B cell (primary cell): Measurements from ENCODE around the gene SLC22A31. TPM values are rescaled to one million over a fixed set of nuclear protein-coding genes. Genes with fewer than 3 reads are reported as not detected.

Experiments
- ATAC-seq: fragments of 200-7000 bp; cut with Tn5 transposase; one replicate; pipeline ENCODE4 v1.10.0; 2021; ENCODE audit warnings: low read depth, mild to moderate bottlenecking, moderate number of reproducible peaks, moderate library complexity
- CTCF ChIA-PET: fragments of 350-600 bp; sonication (Branson Sonifier 250); formaldehyde crosslinking; loops from one replicate; lab custom pipeline; 2021; ENCODE audit warnings: antibody characterized with exemption, inconsistent platforms; lab: Charles Lee
- POLR2A ChIA-PET: fragments of 350-600 bp; sonication (Branson Sonifier 250); formaldehyde crosslinking; loops from one replicate; lab custom pipeline; 2021; ENCODE audit warnings: antibody characterized with exemption; lab: Charles Lee
- DNase-seq: peaks from one replicate; pipeline ENCODE4 v3.0.0; 2013
- H2AFZ ChIP-seq: 2 replicates; pipeline ENCODE4 v1.6.1; 2012; ENCODE audit warnings: mild to moderate bottlenecking, low read depth, low read length; ENCODE audit not compliant: insufficient read depth, poor library complexity, severe bottlenecking
- H3K27ac ChIP-seq, 2 donors: 1 replicate in 1 of 2; 2 replicates in 1 of 2; pipeline ENCODE4 v1.5.1; 2012 to 2013; ENCODE audit warnings: low read length in 2 of 2, mild to moderate bottlenecking in 2 of 2, moderate library complexity in 1 of 2
- H3K27me3 ChIP-seq, 4 experiments: fragments of 200-600 bp in 1 of 4; sonication (generic) in 1 of 4; replicated peaks in 1 of 4; 1 replicate in 2 of 4; 2 replicates in 2 of 4; pipeline versions ENCODE4 v1.6.1 to v1.7.0; 2013 to 2016; ENCODE audit warnings: low read length in 3 of 4, mild to moderate bottlenecking in 2 of 4, mixed read lengths in 1 of 4, moderate library complexity in 1 of 4; ENCODE audit not compliant: insufficient read depth in 4 of 4, control insufficient read depth in 3 of 4; ENCODE audit errors: control extremely low read depth in 1 of 4
- H3K36me3 ChIP-seq, 2 experiments: replicated peaks in 1 of 2; 1 replicate in 1 of 2; 2 replicates in 1 of 2; pipeline versions ENCODE4 v1.6.1 to v1.7.1; 2013; ENCODE audit warnings: low read length in 1 of 2; ENCODE audit not compliant: insufficient read depth in 2 of 2, control insufficient read depth in 1 of 2; ENCODE audit errors: control extremely low read depth in 1 of 2, extremely low read depth in 1 of 2
- H3K4me1 ChIP-seq, 2 donors: fragments of 200-600 bp in 1 of 2; sonication (generic) in 1 of 2; 1 replicate in 1 of 2; 2 replicates in 1 of 2; pipeline versions ENCODE4 v1.5.1 to v1.6.1; 2013 to 2017; ENCODE audit warnings: low read length in 2 of 2; ENCODE audit not compliant: control insufficient read depth in 2 of 2, insufficient read depth in 2 of 2
- H3K4me2 ChIP-seq: replicated peaks from 2 replicates; pipeline ENCODE3; 2012; ENCODE audit warnings: mild to moderate bottlenecking, low read depth, low read length; ENCODE audit not compliant: poor library complexity, severe bottlenecking
- H3K4me3 ChIP-seq, 5 experiments: fragments of 200-600 bp in 1 of 5; sonication (generic) in 1 of 5; 1 replicate in 3 of 5; 2 replicates in 2 of 5; pipeline versions ENCODE4 v1.5.1 to v1.7.0; 2011 to 2016; ENCODE audit warnings: low read length in 4 of 5, mild to moderate bottlenecking in 4 of 5, low read depth in 2 of 5, control low read depth in 1 of 5, moderate library complexity in 1 of 5; ENCODE audit not compliant: insufficient read depth in 1 of 5; ENCODE audit errors: control extremely low read depth in 1 of 5, extremely low read depth in 1 of 5
- H3K79me2 ChIP-seq: fragments of 200-600 bp; sonication (generic); one replicate; pipeline ENCODE4 v1.6.0; 2016; ENCODE audit warnings: low read length; ENCODE audit not compliant: control insufficient read depth, insufficient read depth
- H3K9ac ChIP-seq: fragments of 200-600 bp; sonication (generic); 2 replicates; pipeline ENCODE4 v1.6.1; 2017; ENCODE audit warnings: mild to moderate bottlenecking, low read length, moderate library complexity
- H3K9me3 ChIP-seq, 3 donors: one replicate each; pipeline versions ENCODE4 v1.6.1 to v1.7.1; 2013; ENCODE audit warnings: low read length in 2 of 3; ENCODE audit not compliant: control insufficient read depth in 2 of 3, insufficient read depth in 1 of 3; ENCODE audit errors: control extremely low read depth in 1 of 3
- H4K20me1 ChIP-seq: 2 replicates; pipeline ENCODE4 v1.6.0; 2012; ENCODE audit warnings: mild to moderate bottlenecking, low read length; ENCODE audit not compliant: insufficient read depth, control insufficient read depth, poor library complexity, severe bottlenecking
- H3K27ac Mint-ChIP-seq: one replicate; pipeline ENCODE4 v1.8.0; 2021; ENCODE audit warnings: mixed read lengths
- H3K27me3 Mint-ChIP-seq: one replicate; pipeline ENCODE4 v1.8.0; 2021; ENCODE audit warnings: mixed read lengths
- H3K4me1 Mint-ChIP-seq: one replicate; pipeline ENCODE4 v1.8.0; 2021; ENCODE audit warnings: mixed read lengths
- H3K4me3 Mint-ChIP-seq: one replicate; pipeline ENCODE4 v1.8.0; 2021; ENCODE audit warnings: mixed read lengths
- H3K9me3 Mint-ChIP-seq: one replicate; pipeline ENCODE4 v1.8.0; 2022; ENCODE audit warnings: mixed read lengths; ENCODE audit not compliant: insufficient read depth
- CTCF ChIP-seq: fragments of 200-600 bp; IDR thresholded peaks from one replicate; pipeline ENCODE4 v1.8.0; 2022; ENCODE audit warnings: antibody characterized with exemption, mild to moderate bottlenecking
- EZH2 ChIP-seq: IDR thresholded peaks from 2 replicates; pipeline ENCODE4 v1.6.1; 2012; ENCODE audit warnings: borderline replicate concordance, low read depth, mild to moderate bottlenecking, moderate library complexity, low read length; ENCODE audit not compliant: insufficient read depth, poor library complexity, severe bottlenecking
- WGBS: methylation state at CpG from one replicate; pipeline ENCODE4 v1.1.5; 2013; ENCODE audit warnings: missing lambda C conversion rate; ENCODE audit not compliant: insufficient coverage; 5-methylcytosine and 5-hydroxymethylcytosine counted together
- intact Hi-C: fragments of 100-400 bp; cut with micrococcal nuclease; formaldehyde crosslinking; loops from one replicate; pipeline ENCODE4 v1.10.0; 2022
- polyA plus RNA-seq: library from polyadenylated mRNA; depleted of rRNA; stranded (reverse); fragments of >200 nt; gene quantifications from 2 replicates; pipeline ENCODE4 v1.2.3, GENCODE V29; 2012
- total RNA-seq, 2 donors: library from RNA; stranded (reverse); fragments of 120-200 nt in 1 of 2; gene quantifications; 1 replicate in 1 of 2; 2 replicates in 1 of 2; pipeline versions ENCODE4 v1.2.3 to v1.2.4, GENCODE V29; 2013 to 2022

The SLC22A31 gene
- total and polyA plus RNA-seq, 2 donors (not counting 1 experiment from before 2014, with no cell fraction given): 0.33 TPM; not detected in 1

- Mint-ChIP-seq H3K27me3 (no peaks in the 10 kb centered on the region), H3K27ac (no peak overlapping the region), H3K4me3 (peak overlapping the region; percentile 16), H3K9me3 (no peaks in the 10 kb centered on the region), H3K4me1 (peaks cover 3% of the 10 kb centered on the region)
- no peak for ATAC-seq
- Histone ChIP-seq H3K4me3 (no peak overlapping the region), H3K79me2 (no peaks in the 10 kb centered on the region), H4K20me1 (no peaks in the 10 kb centered on the region), H3K4me1 (peaks cover 0 to under 1% of the 10 kb centered on the region in 2 donors), H3K27me3 (peaks cover 0 to 26% (median 3%) of the 10 kb centered on the region in 4 experiments), H3K4me2 (no peak overlapping the region), H3K9ac (no peak overlapping the region), H3K36me3 (no peaks in the 10 kb centered on the region), H2AFZ (no peak overlapping the region), H3K9me3 (peaks cover 0 to 12% (median 0%) of the 10 kb centered on the region in 3 donors), H3K27ac (no peak overlapping the region)
- DNase-seq: peak; percentile 29
- no peak for TF ChIP-seq CTCF
- TF ChIP-seq EZH2: no peak
- intact Hi-C loops: no loop called here
- WGBS: 75% methylated on average over 45 of the region's 45 CpGs
- POLR2A ChIA-PET: interaction anchor here (0.6 kb wide), 1 partner anchor 392 kb away, joined by 3 read pairs; no protein-coding TSS in a partner anchor
- CTCF ChIA-PET: no interaction called here
Observed at GRCh38 chr16:89194340-89195311, 5.7 kb downstream of the SLC22A31 start.
